ENCODE data around the gene ABCB6.

DNA sequence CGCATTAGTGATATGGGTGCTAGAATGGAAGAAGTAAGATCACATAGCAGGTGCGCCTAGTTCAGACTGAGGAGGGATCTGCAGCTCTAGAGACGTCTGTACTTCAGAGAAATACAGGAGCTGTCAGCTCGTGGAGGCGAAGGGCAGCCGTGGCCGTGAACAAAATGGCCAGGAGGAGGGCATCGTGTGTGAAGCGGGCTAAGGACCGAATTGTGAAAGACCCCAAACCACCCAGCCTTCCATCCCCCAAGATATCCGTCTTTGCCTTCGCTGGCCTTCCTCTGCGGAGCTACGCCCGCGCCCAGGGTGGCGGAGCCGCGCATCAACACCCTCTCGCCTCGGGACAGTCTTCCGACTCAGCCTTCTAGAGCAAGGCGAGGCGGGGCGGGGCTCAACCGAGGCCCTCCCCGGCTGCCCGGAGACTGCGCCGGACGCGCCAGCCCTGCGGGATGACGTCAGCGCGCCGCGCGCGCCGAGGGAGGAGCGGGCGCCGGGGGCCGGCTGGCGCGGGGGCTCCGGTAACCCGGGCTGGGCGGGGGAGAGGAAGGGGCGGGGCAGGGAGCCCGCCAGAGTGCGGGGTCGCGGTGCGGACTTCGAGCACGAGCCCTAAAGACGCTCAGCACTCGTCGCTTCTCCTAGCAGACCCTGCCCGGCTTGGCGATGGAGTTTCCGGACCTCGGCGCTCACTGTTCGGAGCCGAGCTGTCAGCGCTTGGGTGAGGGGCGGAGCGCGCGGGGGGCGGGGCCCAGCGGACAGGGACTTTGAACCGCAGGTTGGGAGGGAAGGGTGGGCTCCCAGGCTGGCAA, 12.2 kb downstream of the ABCB6 start, which contains the start of gene ZFAND2B:
- TF ChIP-seq, protein P1, sequence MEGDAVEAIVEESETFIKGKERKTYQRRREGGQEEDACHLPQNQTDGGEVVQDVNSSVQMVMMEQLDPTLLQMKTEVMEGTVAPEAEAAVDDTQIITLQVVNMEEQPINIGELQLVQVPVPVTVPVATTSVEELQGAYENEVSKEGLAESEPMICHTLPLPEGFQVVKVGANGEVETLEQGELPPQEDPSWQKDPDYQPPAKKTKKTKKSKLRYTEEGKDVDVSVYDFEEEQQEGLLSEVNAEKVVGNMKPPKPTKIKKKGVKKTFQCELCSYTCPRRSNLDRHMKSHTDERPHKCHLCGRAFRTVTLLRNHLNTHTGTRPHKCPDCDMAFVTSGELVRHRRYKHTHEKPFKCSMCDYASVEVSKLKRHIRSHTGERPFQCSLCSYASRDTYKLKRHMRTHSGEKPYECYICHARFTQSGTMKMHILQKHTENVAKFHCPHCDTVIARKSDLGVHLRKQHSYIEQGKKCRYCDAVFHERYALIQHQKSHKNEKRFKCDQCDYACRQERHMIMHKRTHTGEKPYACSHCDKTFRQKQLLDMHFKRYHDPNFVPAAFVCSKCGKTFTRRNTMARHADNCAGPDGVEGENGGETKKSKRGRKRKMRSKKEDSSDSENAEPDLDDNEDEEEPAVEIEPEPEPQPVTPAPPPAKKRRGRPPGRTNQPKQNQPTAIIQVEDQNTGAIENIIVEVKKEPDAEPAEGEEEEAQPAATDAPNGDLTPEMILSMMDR (conservative IDR thresholded peaks at IDR 0.05 in 1 of 2, IDR thresholded peaks at IDR 0.05 in 1 of 2; ENCODE audit: low read depth in 1 of 2, low read length in 2 of 2): no peak
- no peak for TF ChIP-seq EZH2 (IDR thresholded peaks at IDR 0.05; ENCODE audit: low read length, missing control alignments)

Data from fibroblast of lung (primary cell).